Sigmoid colon (tissue), 7 donors: ENCODE measurements around the gene IL23R. TPM values are rescaled to one million over a fixed set of nuclear protein-coding genes. Genes with fewer than 3 reads are reported as not detected.
A peak's percentile ranks its signal among the peaks of the same experiment; 100 is the strongest.

Experiments used
- DNase-seq: peaks from one replicate; pipeline ENCODE4 v3.0.0-alpha.2; 2019
- H3K27ac ChIP-seq, 4 donors: fragments of 200-600 bp; sonication (generic); one replicate each; pipeline ENCODE4 v1.5.1; 2016 to 2019; ENCODE audit warnings: mild to moderate bottlenecking in 1 of 4
- H3K27me3 ChIP-seq, 3 donors: fragments of 200-600 bp; sonication (generic); one replicate each; pipeline ENCODE4 v1.5.1; 2019; ENCODE audit warnings: mild to moderate bottlenecking in 1 of 3
- H3K36me3 ChIP-seq, 4 donors: fragments of 200-600 bp; sonication (generic); one replicate each; pipeline ENCODE4 v1.5.1; 2016 to 2019
- H3K4me1 ChIP-seq, 4 donors: fragments of 200-600 bp; sonication (generic); one replicate each; pipeline ENCODE4 v1.5.1; 2017 to 2019
- H3K4me3 ChIP-seq, 4 donors: fragments of 200-600 bp; sonication (generic); one replicate each; pipeline ENCODE4 v1.5.1; 2017 to 2019; ENCODE audit warnings: mild to moderate bottlenecking in 2 of 4, moderate library complexity in 1 of 4
- H3K9me3 ChIP-seq, 4 donors: fragments of 200-600 bp in 3 of 4; sonication (generic) in 3 of 4; one replicate each; pipeline versions ENCODE4 v1.5.1 to v1.6.1; 2013 to 2019
- CTCF ChIP-seq, 4 experiments: fragments of 450-650 bp in 3 of 4; fragments of 200-600 bp in 1 of 4; IDR thresholded peaks; one replicate each; pipeline ENCODE4 v1.5.1; 2016 to 2019; ENCODE audit warnings: antibody characterized with exemption in 4 of 4, mild to moderate bottlenecking in 3 of 4, moderate library complexity in 2 of 4
- EP300 ChIP-seq, 4 donors: sonication (generic); formaldehyde crosslinking; IDR thresholded peaks; one replicate each; pipeline ENCODE4 v1.6.1; 2017; ENCODE audit warnings: antibody characterized with exemption in 4 of 4
- POLR2A ChIP-seq, 2 donors: fragments of 450-650 bp; IDR thresholded peaks; one replicate each; pipeline ENCODE4 v1.6.1; 2016; ENCODE audit warnings: antibody characterized with exemption in 2 of 2, mild to moderate bottlenecking in 2 of 2, moderate library complexity in 2 of 2
- POLR2AphosphoS5 ChIP-seq, 4 donors: sonication (generic); formaldehyde crosslinking; IDR thresholded peaks; one replicate each; pipeline ENCODE4 v1.6.1; 2017; ENCODE audit warnings: antibody characterized with exemption in 4 of 4
- WGBS, 2 donors: extraction: QIAGEN DNeasy Blood & Tissue Kit; methylation state at CpG; one replicate each; pipeline ENCODE4 v1.1.7; 2013; 5-methylcytosine and 5-hydroxymethylcytosine counted together
- intact Hi-C: fragments of 100-400 bp; cut with DNase I; formaldehyde crosslinking; loops from one replicate; pipeline ENCODE4 v1.15.1; 2023
- polyA plus RNA-seq, 3 donors: library from polyadenylated mRNA; stranded (reverse); fragments of 200-250 nt; gene quantifications; one replicate each; pipeline ENCODE4 v1.2.3, GENCODE V29; 2013
- total RNA-seq, 4 donors: library from RNA; depleted of rRNA; stranded (reverse); fragments of >200 nt; gene quantifications; one replicate each; pipeline ENCODE4 v1.1.0, GENCODE V29; 2016
- donor health status: healthy with polysubstance abuse.
- donor health status: Bipolar disorder and iron deficiency.
- donor health status: healthy.

Gene IL23R
- total and polyA plus RNA-seq, 7 donors, result 0.58 to 0.69 (median 0.60) TPM; not detected in 4

DNA sequence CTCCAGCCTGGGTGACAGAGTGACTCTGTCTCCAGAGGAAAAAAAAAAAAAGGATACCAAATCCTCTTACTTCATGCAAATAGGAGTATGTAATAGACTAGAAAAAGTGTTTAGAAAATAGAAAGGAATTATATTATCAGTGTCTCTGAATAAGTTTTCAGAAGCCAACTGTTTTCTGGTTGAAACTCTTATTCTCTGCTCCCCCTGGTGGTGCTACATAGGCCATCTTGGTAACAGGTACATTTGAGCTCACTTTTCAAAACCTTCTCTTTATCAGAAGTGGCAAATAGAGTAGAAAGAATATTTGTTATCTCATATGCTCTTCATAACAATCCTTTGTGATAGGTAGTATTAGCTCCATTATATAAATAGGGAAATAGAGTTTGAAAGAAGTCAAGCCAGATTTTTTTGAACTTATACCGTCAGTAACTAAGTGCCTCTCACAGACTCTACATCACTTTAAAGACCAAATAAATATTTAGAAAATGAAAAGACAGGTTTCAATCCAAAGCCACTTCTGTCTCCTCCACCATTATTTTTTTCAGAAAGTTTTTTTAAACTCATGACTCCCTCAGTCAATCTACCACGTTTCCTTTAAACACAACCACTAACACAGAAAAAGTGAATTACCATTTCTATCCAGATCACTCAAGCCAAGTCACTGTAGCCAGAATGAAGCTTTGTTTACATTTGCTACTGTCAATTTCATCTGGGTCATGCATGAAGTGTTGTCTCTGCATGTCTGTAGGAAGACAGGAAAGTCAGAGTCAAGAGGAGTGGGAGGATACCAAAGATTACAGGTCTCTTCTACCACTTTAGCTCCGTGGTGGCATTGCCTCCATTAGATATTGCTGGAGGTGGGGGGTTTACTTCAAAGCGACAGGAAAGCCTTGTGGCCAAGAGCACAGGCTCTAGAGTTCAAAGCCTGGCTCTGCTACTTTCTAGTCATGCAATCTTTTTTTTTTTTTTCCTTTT is 45.6 kb downstream of the IL23R start:
- 68 to 77% methylated on average over 4 of the region's 4 CpGs for whole genome bisulfite sequencing, 2 donors
- no peak overlapping the region for H3K27ac ChIP-seq
- no peak overlapping the region for H3K4me3 ChIP-seq
- no peaks in the 10 kb centered on the region for H3K9me3 ChIP-seq
- TF ChIP-seq CTCF (IDR thresholded peaks at IDR 0.05) (peak in 2 of 4 experiments; percentile 7 to 13), POLR2A (IDR thresholded peaks at IDR 0.05) (no peak), POLR2AphosphoS5 (IDR thresholded peaks at IDR 0.05) (no peak), EP300 (IDR thresholded peaks at IDR 0.05) (no peak)
- H3K4me1 ChIP-seq, result no peaks in the 10 kb centered on the region
- no peaks in the 10 kb centered on the region for H3K36me3 ChIP-seq
- DNase-seq, result no peak
- intact Hi-C loops, result no loop called here
- no peaks in the 10 kb centered on the region for H3K27me3 ChIP-seq

DNA sequence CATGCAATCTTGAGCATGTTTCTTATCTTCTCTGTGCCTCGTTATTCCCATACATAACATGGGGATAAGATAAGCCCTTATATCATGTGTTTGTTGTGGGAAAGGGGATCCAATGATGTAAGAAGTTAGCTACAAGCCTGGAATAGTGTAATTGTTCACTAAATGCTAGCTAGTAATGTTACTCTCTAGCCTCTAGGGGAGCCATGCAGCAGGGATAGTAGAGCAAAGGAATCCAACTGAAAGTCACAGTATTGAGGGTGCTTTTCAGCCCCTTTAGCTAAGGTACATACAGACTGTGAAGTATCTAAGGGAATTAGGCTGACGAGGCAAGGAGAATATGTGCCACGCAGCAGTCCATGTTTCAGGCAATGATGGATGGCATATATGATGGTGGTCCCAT is 46.9 kb downstream of the IL23R start:
- TF ChIP-seq POLR2AphosphoS5 (IDR thresholded peaks at IDR 0.05), result no peak
- no peak for TF ChIP-seq CTCF (IDR thresholded peaks at IDR 0.05)
- no peak for TF ChIP-seq EP300 (IDR thresholded peaks at IDR 0.05)
- no peak for TF ChIP-seq POLR2A (IDR thresholded peaks at IDR 0.05)
- DNase-seq, result no peak
- no peaks in the 10 kb centered on the region for H3K9me3 ChIP-seq
- H3K36me3 ChIP-seq, result no peaks in the 10 kb centered on the region
- 72 to 80% methylated on average over 3 of the region's 3 CpGs for WGBS, 2 donors
- H3K27me3 ChIP-seq, result no peaks in the 10 kb centered on the region
- H3K27ac ChIP-seq, result no peak overlapping the region
- H3K4me3 ChIP-seq, result no peak overlapping the region
- intact Hi-C loops, result no loop called here
- no peaks in the 10 kb centered on the region for H3K4me1 ChIP-seq

- H3K36me3 ChIP-seq, result no peaks in the 10 kb centered on the region
- TF ChIP-seq CTCF (IDR thresholded peaks at IDR 0.05), result no peak
- TF ChIP-seq POLR2A (IDR thresholded peaks at IDR 0.05), result no peak
- no peak for TF ChIP-seq POLR2AphosphoS5 (IDR thresholded peaks at IDR 0.05)
- TF ChIP-seq EP300 (IDR thresholded peaks at IDR 0.05), result no peak
- WGBS, 2 donors, result 95 to 100% methylated on average over 1 of the region's 1 CpG
- intact Hi-C loops, result loop anchor here (2.0 kb wide), 1 partner anchor 287 kb away; no protein-coding TSS in a partner anchor
- no peaks in the 10 kb centered on the region for H3K9me3 ChIP-seq
- DNase-seq, result no peak
- H3K27me3 ChIP-seq, result no peaks in the 10 kb centered on the region
- H3K4me3 ChIP-seq, result no peak overlapping the region
- H3K4me1 ChIP-seq, result no peaks in the 10 kb centered on the region
- H3K27ac ChIP-seq, result no peak overlapping the region
These were observed 47.7 kb downstream of the IL23R start for GRCh38 chr1:67213948-67214347.

DNA sequence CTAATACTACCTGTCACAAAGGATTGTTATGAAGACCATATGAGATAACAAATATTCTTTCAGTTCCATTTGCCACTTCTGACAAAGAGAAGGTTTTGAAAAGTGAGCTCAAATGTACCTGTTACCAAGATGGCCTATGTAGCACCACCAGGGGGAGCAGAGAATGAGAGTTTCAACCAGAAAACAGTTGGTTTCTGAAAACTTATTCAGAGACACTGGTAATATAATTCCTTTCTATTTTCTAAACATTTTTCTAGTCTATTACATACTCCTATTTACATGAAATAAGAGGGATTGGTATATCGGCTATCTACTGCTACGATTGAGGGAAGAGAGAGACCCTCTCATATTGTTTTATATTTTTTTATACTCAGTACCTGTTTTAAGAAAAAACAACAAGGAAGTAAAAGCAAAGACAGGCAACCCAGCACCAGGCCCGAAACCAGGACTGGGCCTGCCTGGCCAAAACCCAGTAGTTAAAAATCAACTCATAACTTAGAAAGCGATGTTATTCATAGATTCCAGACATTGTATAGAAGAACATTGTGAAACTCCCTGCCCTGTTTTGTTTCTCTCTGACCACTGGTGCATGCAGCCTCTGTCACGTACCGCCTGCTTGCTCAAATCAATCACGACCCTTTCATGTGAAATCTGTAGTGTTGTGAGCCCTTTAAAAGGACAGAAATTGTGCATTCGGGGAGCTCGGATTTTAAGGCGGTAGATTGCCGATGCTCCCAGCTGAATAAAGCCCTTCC is 48.3 kb downstream of the IL23R start:
- TF ChIP-seq CTCF (IDR thresholded peaks at IDR 0.05), result peak in 1 of 4 experiments; percentile 8
- TF ChIP-seq POLR2AphosphoS5 (IDR thresholded peaks at IDR 0.05), result no peak
- no peaks in the 10 kb centered on the region for H3K4me1 ChIP-seq
- no peak overlapping the region for H3K4me3 ChIP-seq
- no peak for DNase-seq
- WGBS, 2 donors, result 85 to 87% methylated on average over 11 of the region's 11 CpGs
- H3K27me3 ChIP-seq, result no peaks in the 10 kb centered on the region
- H3K27ac ChIP-seq, result no peak overlapping the region
- H3K36me3 ChIP-seq, result no peaks in the 10 kb centered on the region
- intact Hi-C loops, result loop anchor here (2.0 kb wide), 1 partner anchor 286 kb away; no protein-coding TSS in a partner anchor
- no peaks in the 10 kb centered on the region for H3K9me3 ChIP-seq
